Breast epithelium (tissue), 4 donors: ENCODE measurements around the gene DMD. TPM values are rescaled to one million over a fixed set of nuclear protein-coding genes. Genes with fewer than 3 reads are reported as not detected.

ENCODE experiments used
- DNase-seq, 2 donors: peaks; one replicate each; pipeline ENCODE4 v3.0.0-alpha.2; 2019; ENCODE audit warnings: low spot score in 2 of 2
- H3K27ac ChIP-seq, 2 donors: fragments of 200-600 bp; sonication (generic) in 1 of 2; one replicate each; pipeline ENCODE4 v1.5.1; 2016 to 2019; ENCODE audit warnings: mild to moderate bottlenecking in 1 of 2
- H3K27me3 ChIP-seq, 2 donors: fragments of 200-600 bp; sonication (generic) in 1 of 2; one replicate each; pipeline versions ENCODE4 v1.5.1 to v1.6.0; 2017 to 2019; ENCODE audit warnings: control low read depth in 1 of 2, mild to moderate bottlenecking in 1 of 2
- H3K36me3 ChIP-seq: fragments of 200-600 bp; one replicate; pipeline ENCODE4 v1.5.1; 2019
- H3K4me1 ChIP-seq, 2 donors: fragments of 200-600 bp; sonication (generic); one replicate each; pipeline ENCODE4 v1.5.1; 2016 to 2019; ENCODE audit warnings: control low read depth in 1 of 2
- H3K4me3 ChIP-seq, 3 donors: fragments of 200-600 bp; sonication (generic); 1 replicate in 2 of 3; 2 replicates in 1 of 3; pipeline ENCODE4 v1.5.1; 2016 to 2019; ENCODE audit warnings: mild to moderate bottlenecking in 3 of 3, moderate library complexity in 2 of 3
- H3K9me3 ChIP-seq, 2 donors: fragments of 200-600 bp; sonication (generic) in 1 of 2; one replicate each; pipeline ENCODE4 v1.5.1; 2016 to 2019; ENCODE audit warnings: control low read depth in 1 of 2
- CTCF ChIP-seq, 3 donors: fragments of 450-650 bp; IDR thresholded peaks; one replicate each; pipeline ENCODE4 v1.5.1; 2016 to 2017; ENCODE audit warnings: antibody characterized with exemption in 3 of 3, mild to moderate bottlenecking in 3 of 3, moderate library complexity in 3 of 3
- POLR2A ChIP-seq: fragments of 450-650 bp; IDR thresholded peaks from one replicate; pipeline ENCODE4 v1.6.1; 2016; ENCODE audit warnings: antibody characterized with exemption, mild to moderate bottlenecking, moderate library complexity
- POLR2AphosphoS5 ChIP-seq, 3 donors: sonication (generic); formaldehyde crosslinking; IDR thresholded peaks; one replicate each; pipeline ENCODE4 v1.6.1; 2017; ENCODE audit warnings: antibody characterized with exemption in 3 of 3
- intact Hi-C: fragments of 100-400 bp; cut with DNase I; formaldehyde crosslinking; loops from one replicate; pipeline ENCODE4 v1.15.1; 2023; ENCODE audit warnings: low total_unique reads
- total RNA-seq, 3 donors: library from RNA; depleted of rRNA; stranded (reverse); fragments of >200 nt; gene quantifications; one replicate each; pipeline ENCODE4 v1.1.0, GENCODE V29; 2016

Gene DMD
- total RNA-seq, 3 donors from 2014 or later = 57.0 to 135 (median 65.2) TPM

DNA sequence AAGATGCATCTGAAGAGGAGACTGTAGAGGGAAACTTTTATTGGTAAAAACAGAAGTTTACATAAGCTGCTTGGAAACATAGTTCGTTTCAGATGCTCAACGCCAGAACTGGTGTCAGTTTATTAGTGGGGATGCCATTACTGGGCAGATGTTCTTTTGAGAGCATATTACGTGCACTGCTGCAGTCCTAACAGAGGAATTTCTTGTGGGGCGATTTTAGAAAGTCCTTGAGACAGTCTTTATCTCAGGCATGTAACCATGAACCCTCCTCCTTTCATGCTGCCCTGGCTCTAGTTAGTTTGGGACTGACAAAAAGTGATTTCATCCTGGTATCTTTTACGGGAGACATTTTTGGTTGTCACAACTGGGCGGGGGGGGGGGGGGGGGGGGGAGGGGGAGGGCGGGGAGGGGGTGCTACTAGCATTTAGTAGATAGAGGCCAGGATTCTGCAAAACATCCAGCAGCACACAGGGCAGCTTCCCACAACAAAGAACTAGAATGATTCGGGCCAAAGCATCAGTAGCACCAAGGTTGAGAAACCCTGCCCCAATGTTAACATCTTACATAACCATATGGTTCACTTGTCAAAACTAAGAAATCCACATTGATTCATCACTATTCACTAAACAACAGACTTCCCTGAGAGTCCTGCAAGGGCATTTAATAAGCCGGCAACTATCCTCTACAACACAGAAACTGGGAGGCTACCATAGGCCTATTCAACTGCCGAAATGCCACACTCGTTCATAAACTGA lies 2021.0 kb downstream of the DMD start:
- no peak for DNase-seq
- H3K27me3 ChIP-seq = peaks cover 0 to 4% of the 10 kb centered on the region in 2 donors
- H3K27ac ChIP-seq = no peak overlapping the region
- no peaks in the 10 kb centered on the region for H3K4me1 ChIP-seq
- TF ChIP-seq POLR2A = no peak
- TF ChIP-seq CTCF (IDR thresholded peaks at IDR 0.05) = no peak
- no peak for TF ChIP-seq POLR2AphosphoS5 (IDR thresholded peaks at IDR 0.05)
- H3K4me3 ChIP-seq = no peak overlapping the region
- H3K36me3 ChIP-seq = no peaks in the 10 kb centered on the region
- no peaks in the 10 kb centered on the region for H3K9me3 ChIP-seq
- intact Hi-C loops = no loop called here

DNA sequence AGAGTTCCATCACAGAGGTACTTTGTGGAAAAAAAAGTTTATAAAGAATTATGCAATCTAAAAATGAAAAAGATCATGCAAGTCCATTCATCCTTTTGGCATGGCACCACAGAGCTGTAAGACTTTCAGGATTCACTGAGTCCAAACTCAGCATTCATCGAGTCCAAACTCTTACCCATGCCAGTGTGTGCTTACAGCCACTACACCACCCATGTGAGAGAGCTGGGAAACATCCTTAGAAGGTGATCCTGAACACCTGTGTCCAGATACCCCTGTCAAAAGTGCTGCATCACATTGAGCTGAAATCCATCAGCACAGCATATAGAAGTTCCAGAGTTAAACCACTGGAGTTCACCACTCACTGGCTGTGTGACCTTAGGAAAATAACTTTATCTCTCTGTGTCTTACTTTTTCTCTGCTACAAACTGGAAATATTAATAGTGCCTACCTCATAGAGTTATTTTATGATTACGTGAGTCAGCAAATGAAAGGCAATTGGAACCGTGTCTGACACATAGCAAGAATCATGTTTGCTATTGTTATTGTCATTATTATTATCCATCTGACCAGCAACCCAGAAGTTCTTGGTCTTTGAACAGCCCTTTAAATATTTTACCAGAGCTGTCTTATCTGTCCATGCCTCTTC lies 2024.5 kb downstream of the DMD start:
- intact Hi-C loops = no loop called here
- no peaks in the 10 kb centered on the region for H3K9me3 ChIP-seq
- no peak for TF ChIP-seq POLR2A
- no peak for TF ChIP-seq POLR2AphosphoS5 (IDR thresholded peaks at IDR 0.05)
- DNase-seq = no peak
- no peaks in the 10 kb centered on the region for H3K36me3 ChIP-seq
- H3K4me3 ChIP-seq = no peak overlapping the region
- no peaks in the 10 kb centered on the region for H3K4me1 ChIP-seq
- H3K27ac ChIP-seq = no peak overlapping the region
- H3K27me3 ChIP-seq = no peaks in the 10 kb centered on the region

DNA sequence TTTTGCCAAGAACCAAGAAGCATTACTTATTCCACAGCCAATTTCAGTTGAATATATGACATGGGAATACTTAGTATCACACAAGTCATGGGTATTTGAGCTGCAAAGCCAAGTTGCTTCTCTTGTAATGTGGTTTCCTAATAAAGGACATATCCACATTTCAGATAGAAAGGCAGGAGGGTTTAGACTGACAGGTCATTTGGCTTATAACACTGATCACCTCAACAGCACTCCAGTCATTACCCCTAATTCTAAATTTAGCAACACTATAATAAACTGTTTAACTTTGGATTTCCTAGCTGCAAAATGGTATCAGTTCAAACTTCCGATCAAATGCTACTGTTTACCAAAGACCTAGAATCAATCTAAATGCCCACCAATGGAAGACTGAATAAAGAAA lies 2025.5 kb downstream of the DMD start:
- Histone ChIP-seq H3K36me3 (no peaks in the 10 kb centered on the region), H3K9me3 (no peaks in the 10 kb centered on the region), H3K27me3 (no peaks in the 10 kb centered on the region), H3K4me1 (no peaks in the 10 kb centered on the region), H3K4me3 (no peak overlapping the region), H3K27ac (no peak overlapping the region)
- TF ChIP-seq CTCF (IDR thresholded peaks at IDR 0.05) = no peak
- TF ChIP-seq POLR2AphosphoS5 (IDR thresholded peaks at IDR 0.05) = no peak
- no peak for TF ChIP-seq POLR2A
- intact Hi-C loops = no loop called here
- DNase-seq = no peak

DNA sequence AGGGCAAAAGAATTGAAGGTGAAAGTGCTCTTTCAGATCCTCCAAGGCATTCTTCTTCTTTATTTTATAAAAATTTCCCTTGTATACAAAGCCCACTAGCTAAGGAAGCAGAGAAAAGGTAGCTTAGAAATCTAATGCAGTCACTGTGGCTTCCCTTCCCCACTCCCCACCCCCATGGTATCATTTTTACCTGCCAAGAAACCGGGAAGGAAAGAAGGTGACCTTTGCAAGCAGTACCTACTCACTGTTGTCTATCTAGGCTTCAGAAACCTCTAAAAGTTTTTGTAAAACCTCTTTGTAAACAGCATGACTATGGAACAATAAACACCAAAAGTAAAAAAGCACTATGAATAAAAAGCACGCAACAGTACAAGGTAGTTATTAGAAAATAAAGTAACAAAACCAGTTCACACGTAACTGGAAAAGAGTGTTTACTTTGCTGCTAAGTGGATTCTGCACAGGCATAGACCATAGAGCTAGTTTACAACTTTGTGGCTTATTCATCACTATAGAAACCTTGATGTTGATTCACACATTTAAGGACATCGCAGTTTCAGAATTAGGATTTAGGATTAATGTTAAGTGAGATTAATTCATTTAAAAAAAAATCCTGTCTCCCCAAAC lies 2029.9 kb downstream of the DMD start:
- TF ChIP-seq POLR2A (no peak), CTCF (IDR thresholded peaks at IDR 0.05) (no peak), POLR2AphosphoS5 (IDR thresholded peaks at IDR 0.05) (no peak)
- Histone ChIP-seq H3K27me3 (peaks cover 0 to 9% of the 10 kb centered on the region in 2 donors), H3K4me3 (no peak overlapping the region), H3K9me3 (no peaks in the 10 kb centered on the region), H3K27ac (no peak overlapping the region), H3K36me3 (no peaks in the 10 kb centered on the region), H3K4me1 (no peaks in the 10 kb centered on the region)
- intact Hi-C loops = loop anchor here (1.0 kb wide), 1 partner anchor 12 kb away; no protein-coding TSS in a partner anchor
- DNase-seq = no peak

GRCh38 chrX:31179203-31179602 lies 2032.1 kb downstream of the DMD start:
- Histone ChIP-seq H3K9me3 (no peaks in the 10 kb centered on the region), H3K4me1 (no peaks in the 10 kb centered on the region), H3K4me3 (no peak overlapping the region), H3K27ac (no peak overlapping the region), H3K36me3 (no peaks in the 10 kb centered on the region), H3K27me3 (peaks cover 0 to 9% of the 10 kb centered on the region in 2 donors)
- TF ChIP-seq CTCF (IDR thresholded peaks at IDR 0.05) = no peak
- TF ChIP-seq POLR2A = no peak
- no peak for TF ChIP-seq POLR2AphosphoS5 (IDR thresholded peaks at IDR 0.05)
- DNase-seq = no peak
- intact Hi-C loops = no loop called here
